ENCODE results near the gene TBCD.

DNA sequence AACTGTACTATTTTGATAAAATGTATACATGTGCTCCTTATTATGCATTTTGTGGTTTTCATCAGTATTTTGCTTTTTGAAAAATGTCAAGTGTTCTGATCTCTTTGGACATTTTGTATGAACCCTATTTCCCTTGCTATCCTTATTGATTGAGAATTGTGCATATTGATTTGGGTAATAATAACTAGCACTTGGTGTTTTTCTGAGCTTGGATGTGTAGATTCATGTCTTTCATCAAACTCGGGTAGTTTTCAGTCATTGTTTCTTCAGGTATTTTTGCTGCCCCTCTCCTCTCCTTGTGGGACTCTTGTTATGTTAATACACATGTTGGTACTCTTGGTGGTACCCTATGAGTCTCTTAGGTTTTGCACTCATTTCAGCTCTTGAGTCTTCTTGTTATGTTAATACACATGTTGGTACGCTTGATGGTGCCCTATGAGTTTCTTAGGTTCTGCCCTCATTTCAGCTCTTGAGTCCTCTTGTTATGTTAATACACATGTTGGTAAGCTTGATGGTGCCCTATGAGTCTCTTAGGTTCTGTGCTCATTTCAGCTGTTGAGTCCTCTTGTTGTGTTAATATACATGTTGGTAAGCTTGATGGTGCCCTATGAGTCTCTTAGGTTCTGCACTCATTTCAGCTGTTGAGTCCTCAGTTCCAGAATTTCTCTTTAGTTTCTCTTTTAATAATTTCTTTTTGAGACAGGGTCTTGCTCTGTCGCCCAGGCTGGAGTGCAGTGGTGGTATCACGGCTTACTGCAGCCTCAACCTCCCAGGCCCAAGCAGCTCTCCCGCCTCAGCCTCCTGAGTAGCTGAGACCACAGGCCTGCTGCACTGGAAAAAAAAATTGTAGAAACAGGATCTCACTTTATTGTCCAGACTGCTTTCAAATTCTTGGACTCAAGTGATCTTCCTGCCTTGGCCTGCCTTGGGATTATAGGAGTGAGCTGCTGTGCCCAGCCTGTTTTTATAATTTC is 68.7 kb downstream of the TBCD start:
- TF ChIP-seq CTCF (IDR thresholded peaks at IDR 0.05) (no peak), ZFX (IDR thresholded peaks at IDR 0.05; ENCODE audit: borderline replicate concordance) (no peak)

Measured in 22Rv1 (cell line).